ENCODE measurements around the gene KLF14.

DNA sequence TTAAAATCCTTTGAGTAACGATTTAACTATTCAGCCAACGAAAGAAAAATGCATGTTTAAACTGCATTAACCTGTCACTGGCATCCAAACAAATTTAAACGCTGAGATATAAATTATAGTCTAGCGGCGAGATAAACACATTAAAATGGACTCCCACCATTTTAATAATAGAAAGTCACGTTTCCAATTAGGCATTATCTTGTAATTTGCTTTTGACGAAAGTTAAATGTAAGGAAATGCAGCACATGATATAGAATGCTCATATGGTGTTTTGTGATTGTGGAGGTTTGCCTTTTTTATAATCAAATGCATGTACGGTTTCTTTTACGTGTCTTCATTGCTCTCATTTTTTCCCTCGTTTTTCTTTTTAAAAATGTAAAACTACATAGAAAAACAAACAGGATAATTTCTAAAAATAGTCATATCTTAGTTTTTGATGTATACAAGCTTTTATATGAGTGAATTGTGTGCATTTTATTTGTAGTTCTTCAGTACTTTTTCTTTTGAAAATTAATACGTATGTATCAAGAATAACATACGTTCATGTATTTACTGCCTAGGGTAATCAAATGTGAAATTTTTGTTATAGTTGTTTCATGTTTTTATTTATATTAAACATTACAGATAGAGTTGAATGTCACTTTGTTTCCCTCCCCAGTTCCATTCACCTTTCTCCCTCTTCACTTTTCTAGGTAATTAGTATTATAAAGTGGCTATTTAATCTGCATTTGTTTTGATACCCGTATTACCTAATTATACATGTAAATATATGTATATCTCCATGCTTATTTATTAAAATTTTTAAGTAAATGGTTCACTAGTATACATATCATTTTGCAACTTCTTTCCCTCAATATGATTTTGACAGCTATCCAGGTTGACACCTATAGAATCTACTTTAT, 1.1 kb upstream of the KLF14 start:
- TF ChIP-seq, protein P1, sequence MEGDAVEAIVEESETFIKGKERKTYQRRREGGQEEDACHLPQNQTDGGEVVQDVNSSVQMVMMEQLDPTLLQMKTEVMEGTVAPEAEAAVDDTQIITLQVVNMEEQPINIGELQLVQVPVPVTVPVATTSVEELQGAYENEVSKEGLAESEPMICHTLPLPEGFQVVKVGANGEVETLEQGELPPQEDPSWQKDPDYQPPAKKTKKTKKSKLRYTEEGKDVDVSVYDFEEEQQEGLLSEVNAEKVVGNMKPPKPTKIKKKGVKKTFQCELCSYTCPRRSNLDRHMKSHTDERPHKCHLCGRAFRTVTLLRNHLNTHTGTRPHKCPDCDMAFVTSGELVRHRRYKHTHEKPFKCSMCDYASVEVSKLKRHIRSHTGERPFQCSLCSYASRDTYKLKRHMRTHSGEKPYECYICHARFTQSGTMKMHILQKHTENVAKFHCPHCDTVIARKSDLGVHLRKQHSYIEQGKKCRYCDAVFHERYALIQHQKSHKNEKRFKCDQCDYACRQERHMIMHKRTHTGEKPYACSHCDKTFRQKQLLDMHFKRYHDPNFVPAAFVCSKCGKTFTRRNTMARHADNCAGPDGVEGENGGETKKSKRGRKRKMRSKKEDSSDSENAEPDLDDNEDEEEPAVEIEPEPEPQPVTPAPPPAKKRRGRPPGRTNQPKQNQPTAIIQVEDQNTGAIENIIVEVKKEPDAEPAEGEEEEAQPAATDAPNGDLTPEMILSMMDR (IDR thresholded peaks at IDR 0.05): no peak
- no peak for TF ChIP-seq POLR2A (IDR thresholded peaks at IDR 0.05)

All from suprapubic skin (tissue), 3 donors.